ENCODE data around the gene TOX2. TPM values are rescaled to one million over a fixed set of nuclear protein-coding genes. Genes with fewer than 3 reads are reported as not detected.
A peak's percentile ranks its signal among the peaks of the same experiment; 100 is the strongest.

The TOX2 gene
- total RNA-seq, 1 donor from 2014 or later, result 24.3 TPM

DNA sequence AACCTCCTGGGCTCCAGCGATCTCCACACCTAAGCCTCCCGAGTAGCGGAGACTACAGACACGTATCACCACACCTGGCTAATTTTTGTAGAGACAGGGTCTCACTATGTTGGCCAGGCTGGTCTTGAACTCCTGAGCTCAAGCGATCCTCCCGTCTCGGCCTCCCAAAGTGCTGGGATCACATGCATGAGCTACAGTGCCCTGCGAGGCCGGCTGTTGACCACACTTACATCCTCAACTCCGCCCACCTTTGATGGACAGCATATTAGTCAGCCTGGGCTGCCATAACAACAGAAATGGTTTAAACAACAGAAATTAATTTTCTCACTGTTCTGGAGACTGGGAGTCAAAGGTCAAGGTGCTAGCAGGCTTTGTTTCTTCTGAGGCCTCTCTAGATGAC is 164.6 kb downstream of the TOX2 start:
- Histone ChIP-seq H3K9me3 (no peaks in the 10 kb centered on the region), H3K36me3 (no peaks in the 10 kb centered on the region), H3K27ac (no peak overlapping the region), H3K4me1 (no peaks in the 10 kb centered on the region), H3K27me3 (no peaks in the 10 kb centered on the region), H3K4me3 (no peak overlapping the region)
- DNase-seq (peak; percentile 40), ATAC-seq (no peak)
- TF ChIP-seq, protein P1, sequence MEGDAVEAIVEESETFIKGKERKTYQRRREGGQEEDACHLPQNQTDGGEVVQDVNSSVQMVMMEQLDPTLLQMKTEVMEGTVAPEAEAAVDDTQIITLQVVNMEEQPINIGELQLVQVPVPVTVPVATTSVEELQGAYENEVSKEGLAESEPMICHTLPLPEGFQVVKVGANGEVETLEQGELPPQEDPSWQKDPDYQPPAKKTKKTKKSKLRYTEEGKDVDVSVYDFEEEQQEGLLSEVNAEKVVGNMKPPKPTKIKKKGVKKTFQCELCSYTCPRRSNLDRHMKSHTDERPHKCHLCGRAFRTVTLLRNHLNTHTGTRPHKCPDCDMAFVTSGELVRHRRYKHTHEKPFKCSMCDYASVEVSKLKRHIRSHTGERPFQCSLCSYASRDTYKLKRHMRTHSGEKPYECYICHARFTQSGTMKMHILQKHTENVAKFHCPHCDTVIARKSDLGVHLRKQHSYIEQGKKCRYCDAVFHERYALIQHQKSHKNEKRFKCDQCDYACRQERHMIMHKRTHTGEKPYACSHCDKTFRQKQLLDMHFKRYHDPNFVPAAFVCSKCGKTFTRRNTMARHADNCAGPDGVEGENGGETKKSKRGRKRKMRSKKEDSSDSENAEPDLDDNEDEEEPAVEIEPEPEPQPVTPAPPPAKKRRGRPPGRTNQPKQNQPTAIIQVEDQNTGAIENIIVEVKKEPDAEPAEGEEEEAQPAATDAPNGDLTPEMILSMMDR (IDR thresholded peaks at IDR 0.05), result no peak
- intact Hi-C loops (cut with DNase I), result loop anchor here (2.0 kb wide), 1 partner anchor 326 kb away; no protein-coding TSS in a partner anchor

DNA sequence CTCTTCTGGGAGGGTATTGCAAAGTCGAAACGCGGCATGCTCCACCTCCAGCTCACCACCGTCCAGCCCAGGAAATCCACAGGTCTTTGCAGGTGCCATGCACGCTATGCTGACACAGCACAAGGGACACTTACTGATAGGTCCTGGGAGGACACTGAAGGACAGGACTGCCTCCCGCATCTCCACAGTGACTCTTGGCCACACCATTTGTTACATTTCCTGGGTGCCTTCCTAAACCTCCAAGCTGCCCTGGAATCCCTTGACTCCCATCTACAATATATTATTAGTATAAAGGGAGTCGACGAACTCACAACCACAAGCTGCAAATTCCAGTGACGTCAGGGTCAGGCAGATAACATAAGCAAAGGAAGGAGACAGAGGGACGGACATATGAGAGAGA is 165.4 kb downstream of the TOX2 start:
- TF ChIP-seq, protein P1 (IDR thresholded peaks at IDR 0.05), result no peak
- intact Hi-C loops (cut with DNase I), result loop anchor here (5.0 to 10.0 kb wide), 2 partner anchors 245 to 543 kb away; no protein-coding TSS in a partner anchor

DNA sequence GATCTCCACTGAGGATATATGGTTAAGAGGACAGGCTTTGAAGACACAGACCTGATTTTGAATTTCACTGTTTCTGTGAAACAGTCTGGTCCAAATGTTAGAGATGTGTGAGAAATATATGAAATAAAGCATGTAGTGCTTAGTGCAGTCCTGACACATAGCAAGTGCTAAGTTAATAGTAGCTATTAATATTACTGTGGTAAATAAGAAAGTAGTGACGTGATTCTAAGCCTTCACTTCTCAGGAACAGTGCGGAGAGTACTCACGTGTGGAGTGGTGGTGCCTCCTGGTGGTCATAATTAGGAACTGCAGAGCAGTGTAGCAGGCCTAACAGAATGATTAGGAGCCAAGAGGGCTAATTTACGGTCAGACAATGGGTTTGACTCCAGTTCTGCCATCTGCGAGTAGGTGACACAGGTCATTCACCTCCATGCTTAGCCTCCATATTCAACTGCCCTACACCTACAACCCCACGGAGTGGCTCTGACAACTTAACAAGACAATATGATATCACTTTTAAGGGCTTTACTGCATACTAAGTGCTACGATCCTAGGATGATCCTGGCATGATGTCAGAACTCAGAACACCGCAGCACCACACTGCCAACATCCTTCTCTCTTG is 166.1 kb downstream of the TOX2 start:
- TF ChIP-seq, protein P1 (IDR thresholded peaks at IDR 0.05), result peak; percentile 100
- no peak overlapping the region for H3K4me3 ChIP-seq
- no peaks in the 10 kb centered on the region for H3K9me3 ChIP-seq
- DNase-seq, result no peak
- H3K36me3 ChIP-seq, result no peaks in the 10 kb centered on the region
- ATAC-seq, result peak; percentile 96
- no peaks in the 10 kb centered on the region for H3K4me1 ChIP-seq
- no peaks in the 10 kb centered on the region for H3K27me3 ChIP-seq
- no peak overlapping the region for H3K27ac ChIP-seq
- intact Hi-C loops (cut with DNase I), result loop anchor here (5.0 to 10.0 kb wide), 2 partner anchors 246 to 543 kb away; no protein-coding TSS in a partner anchor

More for the DNA sequence above, 165.4 kb downstream of the TOX2 start:
- Histone ChIP-seq H3K36me3 (no peaks in the 10 kb centered on the region), H3K4me1 (no peaks in the 10 kb centered on the region), H3K27me3 (no peaks in the 10 kb centered on the region), H3K27ac (no peak overlapping the region), H3K4me3 (no peak overlapping the region), H3K9me3 (no peaks in the 10 kb centered on the region)
- peak; percentile 29 for DNase-seq
- no peak for ATAC-seq

DNA sequence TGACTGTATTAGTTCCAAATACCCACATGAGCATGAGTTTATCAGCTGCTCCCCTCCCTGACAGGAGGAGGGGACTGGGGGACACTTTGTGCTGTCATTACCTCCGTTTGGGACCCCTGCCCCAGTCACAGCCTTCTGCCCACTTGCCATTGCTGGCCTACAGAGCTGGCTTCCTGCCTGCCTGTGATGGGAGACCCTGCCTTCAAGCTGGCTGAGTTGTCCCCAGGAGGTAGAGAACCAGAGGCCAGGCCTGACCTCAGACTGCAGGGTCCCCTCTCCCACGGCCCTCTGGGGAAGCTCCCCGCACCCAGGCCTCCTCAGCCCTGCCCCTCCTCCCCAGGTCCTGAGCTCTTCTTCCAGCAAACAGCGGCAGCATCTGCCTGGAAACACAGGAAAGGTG is 166.8 kb downstream of the TOX2 start:
- Histone ChIP-seq H3K36me3 (no peaks in the 10 kb centered on the region), H3K4me1 (no peaks in the 10 kb centered on the region), H3K27ac (no peak overlapping the region), H3K4me3 (no peak overlapping the region), H3K27me3 (no peaks in the 10 kb centered on the region), H3K9me3 (no peaks in the 10 kb centered on the region)
- ATAC-seq (no peak), DNase-seq (no peak)
- intact Hi-C loops (cut with DNase I), result loop anchor here (5.0 to 10.0 kb wide), 2 partner anchors 247 to 544 kb away; no protein-coding TSS in a partner anchor
- TF ChIP-seq, protein P1 (IDR thresholded peaks at IDR 0.05), result no peak

DNA sequence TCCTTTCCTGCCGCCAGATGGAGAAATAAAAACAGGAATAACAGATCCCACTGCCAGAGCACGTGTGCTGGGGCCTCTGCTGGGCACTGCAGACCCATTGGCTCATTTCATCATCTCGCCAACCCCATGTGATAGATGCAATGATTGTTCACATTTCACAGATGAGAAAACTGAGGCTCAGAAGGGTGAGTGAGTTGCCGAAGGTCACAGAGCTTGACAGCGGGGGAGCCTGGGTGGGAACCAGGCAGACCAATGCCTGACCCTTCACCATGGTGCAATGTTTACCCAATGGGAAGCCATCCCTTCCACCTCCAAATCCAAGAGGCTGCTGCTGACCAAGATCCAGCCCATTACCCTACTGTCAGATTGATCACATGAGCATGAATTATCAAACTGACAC is 167.2 kb downstream of the TOX2 start:
- TF ChIP-seq, protein P1 (IDR thresholded peaks at IDR 0.05), result no peak
- Histone ChIP-seq H3K9me3 (no peaks in the 10 kb centered on the region), H3K27me3 (no peaks in the 10 kb centered on the region), H3K36me3 (no peaks in the 10 kb centered on the region), H3K27ac (no peak overlapping the region), H3K4me3 (no peak overlapping the region), H3K4me1 (no peaks in the 10 kb centered on the region)
- intact Hi-C loops (cut with DNase I), result loop anchor here (5.0 to 10.0 kb wide), 2 partner anchors 247 to 545 kb away; no protein-coding TSS in a partner anchor
- no peak for DNase-seq
- ATAC-seq, result no peak

Measured in upper lobe of right lung (tissue), 1 donor.